ENCODE results near the gene UBE2J2. TPM values are rescaled to one million over a fixed set of nuclear protein-coding genes. Genes with fewer than 3 reads are reported as not detected.

UBE2J2 gene
- total and polyA plus RNA-seq, 4 donors = 36.0 to 57.4 (median 47.1) TPM

DNA sequence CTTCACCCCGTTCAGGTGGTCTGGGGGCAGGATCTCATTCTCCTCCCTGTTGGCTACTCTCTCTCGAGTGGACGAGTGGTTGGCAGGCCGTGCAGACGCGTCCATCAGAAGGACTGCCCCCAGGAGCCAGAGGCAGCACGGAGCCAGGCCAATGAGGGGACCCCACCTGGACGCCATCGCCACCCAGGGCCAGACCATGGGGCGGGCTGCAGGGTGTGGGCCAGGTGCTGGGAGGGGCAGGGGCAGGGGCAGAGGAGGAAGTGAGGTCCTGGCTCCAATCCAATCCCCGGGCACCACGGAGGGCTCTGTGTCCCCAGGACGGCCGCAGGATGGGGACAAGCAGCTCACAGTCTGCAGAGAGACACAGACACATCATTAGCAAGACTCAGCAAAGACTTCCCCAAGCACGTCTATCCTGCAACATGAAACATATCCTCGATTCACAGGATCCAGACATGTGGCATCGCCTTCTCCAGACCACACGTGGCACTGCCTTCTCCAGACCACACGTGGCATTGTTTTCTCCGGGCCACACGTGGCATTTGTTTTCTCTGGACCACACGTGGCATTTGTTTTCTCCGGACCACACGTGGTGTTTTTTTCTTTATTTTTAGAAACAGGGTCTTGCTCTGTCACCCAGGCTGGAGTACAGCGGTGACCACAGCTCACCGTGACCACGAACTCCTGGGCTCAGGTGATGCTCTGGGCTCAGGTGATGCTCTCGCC is 44.9 kb downstream of the UBE2J2 start:
- H3K4me3 ChIP-seq = no peak overlapping the region
- H3K9me3 ChIP-seq (ENCODE audit: control insufficient read depth in 4 of 4, insufficient read depth in 3 of 4, low read length in 3 of 4) = peaks cover 0 to 3% (median 0%) of the 10 kb centered on the region in 4 donors
- 89 to 92% methylated on average over 28 of the region's 28 CpGs for WGBS, 2 donors
- no peak for TF ChIP-seq CTCF (IDR thresholded peaks at IDR 0.05; ENCODE audit: control extremely low read depth, extremely low read depth)
- H3K9ac ChIP-seq (ENCODE audit: insufficient read depth in 1 of 2, low read length in 2 of 2) = no peak overlapping the region
- H3K36me3 ChIP-seq (ENCODE audit: control insufficient read depth in 4 of 4, insufficient read depth in 4 of 4, low read length in 4 of 4) = peaks cover 0 to 41% (median 2%) of the 10 kb centered on the region in 4 donors
- no peak for ATAC-seq (ENCODE audit: insufficient read depth, low FRiP score)
- peaks cover 0 to 19% (median 7%) of the 10 kb centered on the region in 5 donors for H3K4me1 ChIP-seq (ENCODE audit: control insufficient read depth in 5 of 5, insufficient read depth in 5 of 5, low read length in 5 of 5)
- DNase-seq = no peak
- H3K27ac ChIP-seq (ENCODE audit: low read depth in 1 of 2, low read length in 1 of 2) = no peak overlapping the region
- H3K27me3 ChIP-seq (ENCODE audit: control insufficient read depth in 3 of 3, insufficient read depth in 3 of 3, low read length in 2 of 3) = no peaks in the 10 kb centered on the region

GRCh38 chr1:1228187-1228586 is 45.5 kb downstream of the UBE2J2 start:
- H3K9ac ChIP-seq (ENCODE audit: insufficient read depth in 1 of 2, low read length in 2 of 2) = no peak overlapping the region
- no peak for DNase-seq
- no peak for ATAC-seq (ENCODE audit: insufficient read depth, low FRiP score)
- no peak overlapping the region for H3K4me3 ChIP-seq
- no peaks in the 10 kb centered on the region for H3K27me3 ChIP-seq (ENCODE audit: control insufficient read depth in 3 of 3, insufficient read depth in 3 of 3, low read length in 2 of 3)
- peaks cover 0 to 17% (median 7%) of the 10 kb centered on the region in 5 donors for H3K4me1 ChIP-seq (ENCODE audit: control insufficient read depth in 5 of 5, insufficient read depth in 5 of 5, low read length in 5 of 5)
- 95 to 98% methylated on average over 30 of the region's 30 CpGs for WGBS, 2 donors
- H3K36me3 ChIP-seq (ENCODE audit: control insufficient read depth in 4 of 4, insufficient read depth in 4 of 4, low read length in 4 of 4) = peaks cover 0 to 46% (median under 1%) of the 10 kb centered on the region in 4 donors
- peaks cover 0 to 3% (median 0%) of the 10 kb centered on the region in 4 donors for H3K9me3 ChIP-seq (ENCODE audit: control insufficient read depth in 4 of 4, insufficient read depth in 3 of 4, low read length in 3 of 4)
- H3K27ac ChIP-seq (ENCODE audit: low read depth in 1 of 2, low read length in 1 of 2) = no peak overlapping the region
- TF ChIP-seq CTCF (IDR thresholded peaks at IDR 0.05; ENCODE audit: control extremely low read depth, extremely low read depth) = no peak

- Histone ChIP-seq H3K36me3 (ENCODE audit: control insufficient read depth in 4 of 4, insufficient read depth in 4 of 4, low read length in 4 of 4) (peaks cover 2 to 53% (median 7%) of the 10 kb centered on the region in 4 donors), H3K27ac (ENCODE audit: low read depth in 1 of 2, low read length in 1 of 2) (no peak overlapping the region), H3K9me3 (ENCODE audit: control insufficient read depth in 4 of 4, insufficient read depth in 3 of 4, low read length in 3 of 4) (no peaks in the 10 kb centered on the region), H3K9ac (ENCODE audit: insufficient read depth in 1 of 2, low read length in 2 of 2) (no peak overlapping the region), H3K27me3 (ENCODE audit: control insufficient read depth in 3 of 3, insufficient read depth in 3 of 3, low read length in 2 of 3) (no peaks in the 10 kb centered on the region), H3K4me3 (no peak overlapping the region), H3K4me1 (ENCODE audit: control insufficient read depth in 5 of 5, insufficient read depth in 5 of 5, low read length in 5 of 5) (peaks cover 0 to 9% (median 7%) of the 10 kb centered on the region in 5 donors)
- DNase-seq (no peak), ATAC-seq (ENCODE audit: insufficient read depth, low FRiP score) (no peak)
- 95 to 96% methylated on average over 20 to 25 of the region's 25 CpGs for WGBS, 2 donors
- TF ChIP-seq CTCF (IDR thresholded peaks at IDR 0.05; ENCODE audit: control extremely low read depth, extremely low read depth) = no peak
Measured at GRCh38 chr1:1227386-1227785, 46.3 kb downstream of the UBE2J2 start.
